B cell (primary cell): ENCODE results near the gene PARVA. TPM values are rescaled to one million over a fixed set of nuclear protein-coding genes. Genes with fewer than 3 reads are reported as not detected.

Experiments
- ATAC-seq: fragments of 200-7000 bp; cut with Tn5 transposase; one replicate; pipeline ENCODE4 v1.10.0; 2021; ENCODE audit warnings: low read depth, mild to moderate bottlenecking, moderate number of reproducible peaks, moderate library complexity
- CTCF ChIA-PET: fragments of 350-600 bp; sonication (Branson Sonifier 250); formaldehyde crosslinking; loops from one replicate; lab custom pipeline; 2021; ENCODE audit warnings: antibody characterized with exemption, inconsistent platforms; lab: Charles Lee
- POLR2A ChIA-PET: fragments of 350-600 bp; sonication (Branson Sonifier 250); formaldehyde crosslinking; loops from one replicate; lab custom pipeline; 2021; ENCODE audit warnings: antibody characterized with exemption; lab: Charles Lee
- DNase-seq: peaks from one replicate; pipeline ENCODE4 v3.0.0; 2013
- H2AFZ ChIP-seq: 2 replicates; pipeline ENCODE4 v1.6.1; 2012; ENCODE audit warnings: mild to moderate bottlenecking, low read depth, low read length; ENCODE audit not compliant: insufficient read depth, poor library complexity, severe bottlenecking
- H3K27ac ChIP-seq, 2 donors: 1 replicate in 1 of 2; 2 replicates in 1 of 2; pipeline ENCODE4 v1.5.1; 2012 to 2013; ENCODE audit warnings: low read length in 2 of 2, mild to moderate bottlenecking in 2 of 2, moderate library complexity in 1 of 2
- H3K27me3 ChIP-seq, 4 experiments: fragments of 200-600 bp in 1 of 4; sonication (generic) in 1 of 4; replicated peaks in 1 of 4; 1 replicate in 2 of 4; 2 replicates in 2 of 4; pipeline versions ENCODE4 v1.6.1 to v1.7.0; 2013 to 2016; ENCODE audit warnings: low read length in 3 of 4, mild to moderate bottlenecking in 2 of 4, mixed read lengths in 1 of 4, moderate library complexity in 1 of 4; ENCODE audit not compliant: insufficient read depth in 4 of 4, control insufficient read depth in 3 of 4; ENCODE audit errors: control extremely low read depth in 1 of 4
- H3K36me3 ChIP-seq, 2 experiments: replicated peaks in 1 of 2; 1 replicate in 1 of 2; 2 replicates in 1 of 2; pipeline versions ENCODE4 v1.6.1 to v1.7.1; 2013; ENCODE audit warnings: low read length in 1 of 2; ENCODE audit not compliant: insufficient read depth in 2 of 2, control insufficient read depth in 1 of 2; ENCODE audit errors: control extremely low read depth in 1 of 2, extremely low read depth in 1 of 2
- H3K4me1 ChIP-seq, 2 donors: fragments of 200-600 bp in 1 of 2; sonication (generic) in 1 of 2; 1 replicate in 1 of 2; 2 replicates in 1 of 2; pipeline versions ENCODE4 v1.5.1 to v1.6.1; 2013 to 2017; ENCODE audit warnings: low read length in 2 of 2; ENCODE audit not compliant: control insufficient read depth in 2 of 2, insufficient read depth in 2 of 2
- H3K4me2 ChIP-seq: replicated peaks from 2 replicates; pipeline ENCODE3; 2012; ENCODE audit warnings: mild to moderate bottlenecking, low read depth, low read length; ENCODE audit not compliant: poor library complexity, severe bottlenecking
- H3K4me3 ChIP-seq, 5 experiments: fragments of 200-600 bp in 1 of 5; sonication (generic) in 1 of 5; 1 replicate in 3 of 5; 2 replicates in 2 of 5; pipeline versions ENCODE4 v1.5.1 to v1.7.0; 2011 to 2016; ENCODE audit warnings: low read length in 4 of 5, mild to moderate bottlenecking in 4 of 5, low read depth in 2 of 5, control low read depth in 1 of 5, moderate library complexity in 1 of 5; ENCODE audit not compliant: insufficient read depth in 1 of 5; ENCODE audit errors: control extremely low read depth in 1 of 5, extremely low read depth in 1 of 5
- H3K79me2 ChIP-seq: fragments of 200-600 bp; sonication (generic); one replicate; pipeline ENCODE4 v1.6.0; 2016; ENCODE audit warnings: low read length; ENCODE audit not compliant: control insufficient read depth, insufficient read depth
- H3K9ac ChIP-seq: fragments of 200-600 bp; sonication (generic); 2 replicates; pipeline ENCODE4 v1.6.1; 2017; ENCODE audit warnings: mild to moderate bottlenecking, low read length, moderate library complexity
- H3K9me3 ChIP-seq, 3 donors: one replicate each; pipeline versions ENCODE4 v1.6.1 to v1.7.1; 2013; ENCODE audit warnings: low read length in 2 of 3; ENCODE audit not compliant: control insufficient read depth in 2 of 3, insufficient read depth in 1 of 3; ENCODE audit errors: control extremely low read depth in 1 of 3
- H4K20me1 ChIP-seq: 2 replicates; pipeline ENCODE4 v1.6.0; 2012; ENCODE audit warnings: mild to moderate bottlenecking, low read length; ENCODE audit not compliant: insufficient read depth, control insufficient read depth, poor library complexity, severe bottlenecking
- H3K27ac Mint-ChIP-seq: one replicate; pipeline ENCODE4 v1.8.0; 2021; ENCODE audit warnings: mixed read lengths
- H3K27me3 Mint-ChIP-seq: one replicate; pipeline ENCODE4 v1.8.0; 2021; ENCODE audit warnings: mixed read lengths
- H3K4me1 Mint-ChIP-seq: one replicate; pipeline ENCODE4 v1.8.0; 2021; ENCODE audit warnings: mixed read lengths
- H3K4me3 Mint-ChIP-seq: one replicate; pipeline ENCODE4 v1.8.0; 2021; ENCODE audit warnings: mixed read lengths
- H3K9me3 Mint-ChIP-seq: one replicate; pipeline ENCODE4 v1.8.0; 2022; ENCODE audit warnings: mixed read lengths; ENCODE audit not compliant: insufficient read depth
- CTCF ChIP-seq: fragments of 200-600 bp; IDR thresholded peaks from one replicate; pipeline ENCODE4 v1.8.0; 2022; ENCODE audit warnings: antibody characterized with exemption, mild to moderate bottlenecking
- EZH2 ChIP-seq: IDR thresholded peaks from 2 replicates; pipeline ENCODE4 v1.6.1; 2012; ENCODE audit warnings: borderline replicate concordance, low read depth, mild to moderate bottlenecking, moderate library complexity, low read length; ENCODE audit not compliant: insufficient read depth, poor library complexity, severe bottlenecking
- WGBS: methylation state at CpG from one replicate; pipeline ENCODE4 v1.1.5; 2013; ENCODE audit warnings: missing lambda C conversion rate; ENCODE audit not compliant: insufficient coverage; 5-methylcytosine and 5-hydroxymethylcytosine counted together
- intact Hi-C: fragments of 100-400 bp; cut with micrococcal nuclease; formaldehyde crosslinking; loops from one replicate; pipeline ENCODE4 v1.10.0; 2022
- polyA plus RNA-seq: library from polyadenylated mRNA; depleted of rRNA; stranded (reverse); fragments of >200 nt; gene quantifications from 2 replicates; pipeline ENCODE4 v1.2.3, GENCODE V29; 2012
- total RNA-seq, 2 donors: library from RNA; stranded (reverse); fragments of 120-200 nt in 1 of 2; gene quantifications; 1 replicate in 1 of 2; 2 replicates in 1 of 2; pipeline versions ENCODE4 v1.2.3 to v1.2.4, GENCODE V29; 2013 to 2022

Gene PARVA
- total and polyA plus RNA-seq, 2 donors (not counting 1 experiment from before 2014, with no cell fraction given), result not detected

GRCh38 chr11:12388939-12389670 lies 11.7 kb downstream of the PARVA start:
- Histone ChIP-seq H3K79me2 (no peaks in the 10 kb centered on the region), H4K20me1 (no peaks in the 10 kb centered on the region), H3K4me2 (no peak overlapping the region), H3K4me3 (no peak overlapping the region), H3K27ac (no peak overlapping the region), H3K36me3 (no peaks in the 10 kb centered on the region), H3K9me3 (peaks cover 0 to 4% (median 0%) of the 10 kb centered on the region in 3 donors), H2AFZ (no peak overlapping the region), H3K4me1 (no peaks in the 10 kb centered on the region), H3K27me3 (no peaks in the 10 kb centered on the region), H3K9ac (no peak overlapping the region)
- Mint-ChIP-seq H3K4me3 (no peak overlapping the region), H3K27me3 (peaks cover 21% of the 10 kb centered on the region), H3K9me3 (no peaks in the 10 kb centered on the region), H3K27ac (no peak overlapping the region), H3K4me1 (no peaks in the 10 kb centered on the region)
- POLR2A ChIA-PET, result no interaction called here
- intact Hi-C loops, result no loop called here
- 91% methylated on average over 1 of the region's 2 CpGs for WGBS
- TF ChIP-seq EZH2, result no peak
- TF ChIP-seq CTCF, result no peak
- DNase-seq (no peak), ATAC-seq (no peak)
- CTCF ChIA-PET, result no interaction called here
